WTC11 (cell line): Measurements from ENCODE around the gene KIAA0930. TPM values are rescaled to one million over a fixed set of nuclear protein-coding genes. Genes with fewer than 3 reads are reported as not detected.

ENCODE experiments used
- ATAC-seq: fragments of 200-7000 bp; cut with Tn5 transposase; 2 replicates; pipeline ENCODE4 v1.10.0; 2021; ENCODE audit warnings: mild to moderate bottlenecking, moderate library complexity
- CTCF ChIA-PET: fragments of 300-600 bp; sonication (Branson Sonifier 250); formaldehyde crosslinking; loops from one replicate; lab custom pipeline; 2021; ENCODE audit warnings: antibody characterized with exemption; lab: Charles Lee
- POLR2A ChIA-PET: fragments of 350-600 bp; sonication (Branson Sonifier 250); formaldehyde crosslinking; loops from one replicate; lab custom pipeline; 2021; ENCODE audit warnings: antibody characterized with exemption; lab: Charles Lee
- DNase-seq: peaks from one replicate; pipeline ENCODE4 v3.0.0; 2021; ENCODE audit warnings: low spot score
- H3K27ac Mint-ChIP-seq: 2 replicates; pipeline ENCODE4 v1.8.0; 2021; ENCODE audit warnings: mixed read lengths
- H3K27me3 Mint-ChIP-seq: 2 replicates; pipeline ENCODE4 v1.8.0; 2021; ENCODE audit warnings: low read depth, mild to moderate bottlenecking, moderate library complexity, mixed read lengths
- H3K36me3 Mint-ChIP-seq: 2 replicates; pipeline ENCODE4 v1.8.0; 2021; ENCODE audit warnings: mixed read lengths
- H3K4me1 Mint-ChIP-seq: 2 replicates; pipeline ENCODE4 v1.8.0; 2022; ENCODE audit warnings: mixed read lengths
- H3K4me3 Mint-ChIP-seq: 2 replicates; pipeline ENCODE4 v1.8.0; 2021; ENCODE audit warnings: mild to moderate bottlenecking, moderate library complexity, mixed read lengths
- H3K9me3 Mint-ChIP-seq: 2 replicates; pipeline ENCODE4 v1.8.0; 2021; ENCODE audit warnings: mixed read lengths
- AFF4 ChIP-seq: sonication (generic); formaldehyde crosslinking; IDR thresholded peaks from 2 replicates; pipeline ENCODE4 v1.8.1; 2023; ENCODE audit warnings: mild to moderate bottlenecking, missing genetic modification reagents, borderline replicate concordance
- E2F4 ChIP-seq: sonication (generic); formaldehyde crosslinking; IDR thresholded peaks from 2 replicates; pipeline ENCODE4 v1.8.1; 2022; ENCODE audit warnings: low read depth, mild to moderate bottlenecking, moderate library complexity, missing genetic modification reagents, borderline replicate concordance
- ELF4 ChIP-seq: sonication (generic); formaldehyde crosslinking; IDR thresholded peaks from 2 replicates; pipeline ENCODE4 v1.8.1; 2022; ENCODE audit warnings: low read depth, mild to moderate bottlenecking, moderate library complexity, missing genetic modification reagents
- FOXJ3 ChIP-seq: sonication (generic); formaldehyde crosslinking; IDR thresholded peaks from 2 replicates; pipeline ENCODE4 v1.9.0; 2021; ENCODE audit warnings: missing genetic modification reagents, mild to moderate bottlenecking, borderline replicate concordance
- FOXK1 ChIP-seq: sonication (generic); formaldehyde crosslinking; IDR thresholded peaks from 2 replicates; pipeline ENCODE4 v1.8.0; 2022; ENCODE audit warnings: mild to moderate bottlenecking, moderate library complexity, missing genetic modification reagents
- MYBL2 ChIP-seq: sonication (generic); formaldehyde crosslinking; IDR thresholded peaks from 2 replicates; pipeline ENCODE4 v1.8.1; 2023; ENCODE audit warnings: mild to moderate bottlenecking, moderate library complexity, missing genetic modification reagents
- NR2C2 ChIP-seq: sonication (generic); formaldehyde crosslinking; IDR thresholded peaks from 2 replicates; pipeline ENCODE4 v1.8.0; 2022; ENCODE audit warnings: mild to moderate bottlenecking, missing genetic modification reagents
- PRDM15 ChIP-seq: sonication (generic); formaldehyde crosslinking; IDR thresholded peaks from 2 replicates; pipeline ENCODE4 v1.8.0; 2022; ENCODE audit warnings: missing genetic modification reagents
- PRRX2 ChIP-seq: fragments of 250-450 bp; sonication (Bioruptor Pico); IDR thresholded peaks from 2 replicates; pipeline ENCODE4 v1.8.0; 2021; ENCODE audit warnings: mild to moderate bottlenecking
- STAT6 ChIP-seq: sonication (generic); formaldehyde crosslinking; conservative IDR thresholded peaks from 2 replicates; pipeline ENCODE4 v1.8.1; 2023; ENCODE audit warnings: mild to moderate bottlenecking, low read depth, missing genetic modification reagents, moderate library complexity
- TEAD4 ChIP-seq: sonication (generic); formaldehyde crosslinking; IDR thresholded peaks from 2 replicates; pipeline ENCODE4 v1.8.0; 2022; ENCODE audit warnings: mild to moderate bottlenecking, missing genetic modification reagents
- ZNF317 ChIP-seq: sonication (generic); formaldehyde crosslinking; IDR thresholded peaks from 2 replicates; pipeline ENCODE4 v1.8.1; 2023; ENCODE audit warnings: low read depth, mild to moderate bottlenecking, moderate library complexity, missing genetic modification reagents, borderline replicate concordance
- total RNA-seq: library from RNA; stranded (reverse); gene quantifications from 3 replicates; pipeline ENCODE4 v1.2.3, GENCODE V29; 2021

The KIAA0930 gene
- total RNA-seq, 1 experiment from 2014 or later = 62.1 TPM

GRCh38 chr22:45272498-45272897 is 31.8 kb upstream of the KIAA0930 start:
- peaks cover 18% of the 10 kb centered on the region for H3K27me3 Mint-ChIP-seq
- ATAC-seq = no peak
- CTCF ChIA-PET = interaction anchor here (0.6 to 1.1 kb wide), 3 partner anchors 126 to 191 kb away, joined by 3 read pairs; no protein-coding TSS in a partner anchor
- TF ChIP-seq NR2C2 (no peak), MYBL2 (CRISPR knock-in tag) (no peak), PRRX2 (CRISPR knock-in tag) (no peak), FOXK1 (CRISPR knock-in tag) (no peak)
- POLR2A ChIA-PET = no interaction called here
- H3K9me3 Mint-ChIP-seq = no peaks in the 10 kb centered on the region
- H3K27ac Mint-ChIP-seq = no peak overlapping the region
- H3K4me1 Mint-ChIP-seq = peaks cover 14% of the 10 kb centered on the region
- no peaks in the 10 kb centered on the region for H3K36me3 Mint-ChIP-seq
- H3K4me3 Mint-ChIP-seq = no peak overlapping the region
- no peak for DNase-seq

GRCh38 chr22:45271667-45272201 is 31.0 kb upstream of the KIAA0930 start:
- peaks cover 18% of the 10 kb centered on the region for H3K27me3 Mint-ChIP-seq
- no peak for TF ChIP-seq STAT6
- no peak for TF ChIP-seq TEAD4 (CRISPR knock-in tag)
- no peak for TF ChIP-seq ZNF317
- TF ChIP-seq PRDM15 (CRISPR knock-in tag) = no peak
- no peak for TF ChIP-seq E2F4 (CRISPR knock-in tag)
- no peak for TF ChIP-seq FOXJ3
- TF ChIP-seq AFF4 (CRISPR knock-in tag) = no peak
- no peak for TF ChIP-seq ELF4 (CRISPR knock-in tag)
- ChIA-PET POLR2A (no interaction called here), CTCF (interaction anchor here (0.6 to 1.2 kb wide), 4 partner anchors 62 to 191 kb away, joined by 3 read pairs; no protein-coding TSS in a partner anchor)
- DNase-seq (no peak), ATAC-seq (no peak)
- peaks cover 16% of the 10 kb centered on the region for H3K4me1 Mint-ChIP-seq
- H3K27ac Mint-ChIP-seq = no peak overlapping the region
- H3K4me3 Mint-ChIP-seq = no peak overlapping the region
- no peaks in the 10 kb centered on the region for H3K36me3 Mint-ChIP-seq
- H3K9me3 Mint-ChIP-seq = no peaks in the 10 kb centered on the region
